CD4-positive, alpha-beta T cell treated with Interleukin-6 for 4 hours (primary cell): ENCODE results near the gene C6orf58.
"Not testable (repeated sequence)": the region's sequence is repeated elsewhere in the genome, so short reads cannot be mapped to it uniquely, and the experiment has no call there.

Source experiments
- DNase-seq: peaks from one replicate; pipeline ENCODE4 v3.0.0-alpha.2; 2020; ENCODE audit warnings: mixed read lengths

Gene C6orf58

DNA sequence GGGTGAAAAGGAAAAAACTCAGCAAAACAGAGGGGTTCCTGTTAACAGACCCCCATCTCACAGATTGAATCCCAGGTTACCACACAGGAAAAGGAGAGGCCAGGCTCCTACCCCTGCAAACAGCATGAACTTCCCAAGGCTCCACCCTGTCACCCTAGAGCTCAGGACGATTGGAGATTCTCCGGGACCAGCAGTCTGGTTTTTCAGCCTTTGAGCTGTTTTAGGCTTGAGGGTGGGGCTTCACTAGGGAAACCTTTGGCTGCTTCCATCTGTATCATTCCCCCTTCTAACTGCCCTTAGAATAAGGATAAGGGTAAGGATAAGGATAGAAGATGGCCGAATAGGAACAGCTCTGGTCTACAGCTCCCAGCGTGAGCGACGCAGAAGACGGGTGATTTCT, 16.0 kb downstream of the C6orf58 start:
- DNase-seq = no peak

DNA sequence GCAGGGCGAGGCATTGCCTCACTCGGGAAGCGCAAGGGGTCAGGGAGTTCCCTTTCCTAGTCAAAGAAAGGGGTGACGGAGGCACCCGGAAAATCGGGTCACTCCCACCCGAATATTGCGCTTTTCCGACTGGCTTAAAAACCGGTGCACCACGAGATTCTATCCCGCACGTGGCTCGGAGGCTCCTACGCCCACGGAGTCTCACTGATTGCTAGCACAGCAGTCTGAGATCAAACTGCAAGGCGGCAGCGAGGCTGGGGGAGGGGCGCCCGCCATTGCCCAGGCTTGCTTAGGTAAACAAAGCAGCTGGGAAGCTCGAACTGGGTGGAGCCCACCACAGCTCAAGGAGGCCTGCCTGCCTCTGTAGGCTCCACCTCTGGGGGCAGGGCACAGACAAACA, 16.5 kb downstream of the C6orf58 start:
- DNase-seq = not testable (repeated sequence)

DNA sequence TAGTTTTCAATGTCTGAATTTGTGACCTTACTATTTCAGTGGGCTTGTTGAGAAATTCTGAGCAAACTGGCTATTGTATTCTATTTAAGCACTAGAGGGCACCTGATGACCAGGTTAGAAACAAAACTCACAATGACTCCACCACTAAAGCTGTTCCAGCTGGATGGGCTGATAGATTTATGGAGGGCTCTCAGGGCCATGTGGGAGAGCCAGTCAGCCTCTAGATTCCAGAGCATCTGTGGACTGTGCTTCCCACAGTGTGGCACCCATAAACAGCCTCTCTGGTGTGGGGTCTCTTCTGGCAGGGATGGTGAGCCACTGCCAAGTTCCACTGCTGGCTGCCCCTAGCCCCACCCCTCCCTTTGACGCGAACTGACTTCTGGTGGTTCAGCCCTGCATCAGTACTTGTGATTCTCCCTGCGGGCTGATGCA, 29.2 kb downstream of the C6orf58 start:
- DNase-seq = no peak

DNA sequence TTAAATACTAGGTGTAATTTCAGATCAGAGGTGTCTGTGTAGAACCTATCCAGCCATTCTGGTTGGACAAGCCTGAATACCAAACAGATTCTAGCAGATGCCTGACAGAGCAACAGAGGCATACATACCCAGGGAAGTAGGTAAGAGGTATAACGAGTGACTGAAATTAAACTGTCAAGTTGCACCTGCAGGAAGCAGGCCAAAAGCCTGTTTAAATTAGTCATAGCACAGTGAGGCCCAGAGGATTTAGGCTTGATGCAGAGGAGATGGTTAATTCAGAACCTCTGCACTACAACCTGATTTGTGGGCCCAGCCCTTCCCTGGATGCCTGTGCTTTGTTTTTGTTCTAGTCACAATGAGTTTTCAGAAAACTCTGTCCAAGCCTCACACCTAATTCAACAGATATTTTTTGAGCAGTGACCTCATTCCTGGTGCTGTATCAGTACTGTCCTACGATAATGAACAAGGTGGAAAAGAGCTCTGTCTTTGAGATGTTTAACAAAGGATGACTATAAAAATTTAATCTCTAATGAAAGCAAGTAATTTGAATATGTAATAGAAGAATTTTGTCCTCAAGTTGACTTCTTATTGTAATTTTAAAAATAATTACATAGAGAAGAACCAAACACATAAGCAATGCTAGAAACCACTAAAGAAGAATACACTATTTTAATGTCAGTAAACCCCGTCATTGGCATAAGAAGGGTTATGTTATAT, 31.7 kb downstream of the C6orf58 start:
- no peak for DNase-seq

DNA sequence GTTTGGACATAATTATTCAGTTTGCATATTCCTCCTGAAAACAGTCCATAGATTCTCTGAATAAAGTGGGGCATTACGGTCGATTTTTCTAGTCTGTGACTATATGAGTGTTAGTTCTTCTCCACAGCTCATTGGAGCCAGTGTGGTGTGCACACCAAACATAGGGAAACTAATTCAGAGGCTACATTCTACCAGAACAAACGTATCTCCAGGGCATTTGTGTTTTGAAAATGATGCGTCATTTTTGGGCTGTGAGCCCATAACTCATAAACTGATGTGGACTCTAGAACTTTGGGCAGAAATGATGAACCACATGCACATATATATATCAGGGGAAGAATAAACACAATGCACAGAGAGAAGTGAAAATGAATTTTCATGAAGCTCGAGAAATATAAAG, 41.8 kb downstream of the C6orf58 start:
- DNase-seq = no peak

DNA sequence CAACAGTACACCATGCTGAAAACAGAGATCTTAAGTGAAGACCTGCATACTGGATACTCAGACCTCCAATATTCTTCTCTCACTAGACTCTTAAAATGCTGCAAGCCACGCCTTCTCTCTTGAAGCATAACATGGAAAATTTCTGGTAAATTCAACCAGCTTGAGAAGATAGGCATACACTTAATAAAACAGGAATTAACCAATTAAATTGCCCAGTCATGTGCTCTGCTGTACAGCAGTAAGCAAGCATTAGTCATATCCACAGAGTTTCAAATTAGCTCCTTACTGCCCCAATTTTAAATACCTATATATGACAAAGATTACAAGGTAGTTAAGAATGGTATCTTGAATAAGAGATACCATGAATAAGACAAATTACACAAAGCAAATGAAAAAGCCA, 53.8 kb downstream of the C6orf58 start:
- DNase-seq = no peak

DNA sequence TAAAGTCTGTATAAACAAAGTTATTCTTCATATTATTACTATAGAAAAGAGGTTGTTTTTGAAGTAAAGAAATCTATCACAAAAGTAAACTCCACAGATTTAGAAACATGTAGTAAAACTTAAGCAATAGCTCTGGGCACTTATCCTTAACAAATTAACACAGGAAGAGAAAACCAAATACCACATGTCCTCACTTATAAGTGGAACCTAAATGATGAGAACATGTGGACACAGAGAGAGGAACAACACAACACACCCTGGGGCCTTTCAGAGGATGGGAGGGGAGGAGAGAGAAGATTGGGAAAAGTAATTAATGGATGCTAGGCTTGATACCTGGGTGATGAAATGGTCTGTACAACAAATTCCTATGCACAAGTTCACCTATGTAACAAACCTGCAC, 57.2 kb downstream of the C6orf58 start:
- DNase-seq = no peak

DNA sequence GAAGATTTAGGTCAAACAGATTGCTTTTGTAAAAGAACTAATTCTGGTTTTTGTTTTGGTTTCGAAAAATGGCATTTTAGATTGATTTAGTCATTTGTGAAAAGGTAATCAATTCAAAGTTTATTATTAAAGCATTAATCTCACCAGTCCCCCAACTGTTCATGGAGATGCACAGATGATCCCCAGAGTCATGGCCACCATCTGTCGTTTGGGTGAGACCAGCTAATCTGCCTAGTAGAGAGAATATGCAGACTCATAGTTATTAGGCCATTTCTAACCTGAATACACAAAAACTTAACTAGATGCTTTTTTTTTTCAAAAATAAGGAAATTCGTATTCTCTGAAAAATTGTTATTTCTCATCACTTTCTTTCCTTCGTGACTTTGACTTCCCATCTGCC, 58.1 kb downstream of the C6orf58 start:
- DNase-seq = no peak

DNA sequence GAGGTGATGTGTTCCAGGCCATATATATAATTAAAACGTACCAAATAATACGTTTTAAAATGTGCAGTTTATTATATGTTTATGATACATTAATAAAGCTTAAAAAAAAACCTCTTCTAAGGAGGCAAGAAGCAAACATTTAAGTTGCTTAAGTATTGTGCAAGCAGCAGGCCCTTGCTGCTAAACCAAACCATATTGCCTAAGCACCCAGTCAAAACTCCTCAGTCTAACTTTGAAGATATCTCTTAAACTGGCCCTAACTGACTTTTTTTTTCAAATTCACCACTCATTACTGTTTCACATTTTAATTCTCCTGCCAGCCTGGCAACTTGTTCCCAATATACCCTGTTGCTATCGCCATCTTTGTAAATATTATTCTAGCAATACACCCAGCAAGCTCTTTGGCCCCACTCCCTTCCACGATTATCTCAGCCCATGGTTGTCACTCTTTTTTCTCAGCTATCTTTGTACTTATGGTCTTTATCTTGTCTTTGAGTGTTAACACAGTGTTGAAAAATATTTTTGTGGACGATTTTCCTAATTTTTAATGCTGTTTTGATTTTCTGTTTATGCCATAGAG, 60.9 kb downstream of the C6orf58 start:
- no peak for DNase-seq
